ENCODE measurements around the gene DGCR8. TPM values are rescaled to one million over a fixed set of nuclear protein-coding genes. Genes with fewer than 3 reads are reported as not detected.

The DGCR8 gene
- total RNA-seq, 1 donor from 2014 or later = 40.9 TPM

DNA sequence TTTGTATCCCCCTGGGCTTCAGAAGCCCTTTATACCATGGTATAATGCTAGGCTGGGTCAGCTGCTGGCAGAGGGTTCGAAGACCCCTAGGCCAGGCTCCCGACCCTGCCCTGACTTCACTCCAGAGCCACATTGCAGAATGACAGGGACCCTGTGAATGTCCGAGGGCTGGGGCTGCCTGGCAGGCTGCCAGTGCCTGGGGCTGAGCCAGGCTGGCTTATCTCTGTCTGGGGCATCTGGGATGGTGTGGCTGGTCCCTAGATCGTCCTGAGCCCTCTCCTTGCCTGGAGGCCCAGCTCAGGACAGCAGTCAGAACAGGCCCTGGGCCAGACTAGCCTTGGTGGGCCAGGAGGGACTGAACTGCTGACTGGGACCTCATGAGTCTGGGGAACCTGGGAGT is 55.2 kb downstream of the DGCR8 start:
- DNase-seq (ENCODE audit: extremely low read depth, low read depth, low spot score) = no peak

- DNase-seq (ENCODE audit: extremely low read depth, low read depth, low spot score) = no peak
Observed at GRCh38 chr22:20135806-20136602, 56.0 kb downstream of the DGCR8 start.

GRCh38 chr22:20136603-20136873 is 56.5 kb downstream of the DGCR8 start:
- no peak for DNase-seq (ENCODE audit: extremely low read depth, low read depth, low spot score)

DNA sequence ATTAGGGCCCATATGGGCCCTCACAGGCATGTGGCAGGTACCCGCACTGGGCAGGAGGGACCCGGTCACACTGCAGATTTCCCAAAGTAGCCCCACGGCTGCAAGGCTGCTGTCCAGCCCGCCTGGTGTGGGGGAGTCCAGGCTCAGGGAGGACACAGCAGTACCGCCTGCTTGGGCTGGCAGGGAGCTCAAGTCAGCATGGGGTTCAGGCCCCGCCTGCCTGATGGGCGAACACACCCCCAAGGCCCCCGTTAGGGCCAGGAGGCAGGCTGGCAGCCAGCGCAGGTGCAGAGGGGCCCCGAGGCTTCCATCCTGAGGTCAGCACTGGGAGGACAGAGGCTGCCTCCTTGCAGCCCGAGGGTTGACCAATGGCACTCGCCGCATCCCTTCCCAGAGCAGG is 57.1 kb downstream of the DGCR8 start:
- DNase-seq (ENCODE audit: extremely low read depth, low read depth, low spot score) = no peak

DNA sequence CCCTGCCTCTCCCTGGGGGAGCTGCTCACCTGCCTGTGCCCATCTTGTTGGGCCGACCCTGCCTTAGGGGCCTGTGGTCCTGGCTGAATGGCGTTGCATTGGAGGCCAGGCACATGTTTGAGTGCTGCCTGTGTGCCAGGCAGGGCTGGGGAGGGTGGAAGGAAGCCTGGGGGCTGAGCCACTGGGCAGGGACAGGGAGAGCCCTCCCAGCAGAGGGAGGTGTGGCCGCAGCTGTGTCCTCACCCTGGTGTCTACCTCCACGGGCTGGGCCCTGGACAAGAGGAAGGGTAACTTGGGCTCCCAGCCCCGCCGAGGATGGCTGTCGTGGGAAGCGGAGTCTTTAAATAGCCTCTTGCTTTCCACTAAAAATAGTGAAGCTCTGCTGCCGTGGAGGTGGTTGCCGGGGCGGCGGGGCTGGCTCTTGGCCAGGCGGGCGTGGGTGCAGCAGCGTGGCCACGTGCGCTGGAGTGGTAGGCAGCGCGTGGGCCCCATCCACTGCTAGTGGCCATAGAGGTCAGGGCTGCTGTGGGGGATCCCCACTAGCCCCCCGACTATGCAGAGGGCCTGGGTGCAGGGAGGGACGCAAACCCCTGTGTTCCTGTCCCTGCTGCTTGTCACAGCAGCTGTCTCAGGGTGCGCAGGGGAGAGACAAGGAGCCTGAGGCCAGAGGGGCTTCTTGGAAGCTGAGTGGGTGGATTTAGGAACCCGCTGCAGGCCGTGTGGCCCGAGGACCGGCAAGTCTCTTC is 57.8 kb downstream of the DGCR8 start:
- no peak for DNase-seq (ENCODE audit: extremely low read depth, low read depth, low spot score)

DNA sequence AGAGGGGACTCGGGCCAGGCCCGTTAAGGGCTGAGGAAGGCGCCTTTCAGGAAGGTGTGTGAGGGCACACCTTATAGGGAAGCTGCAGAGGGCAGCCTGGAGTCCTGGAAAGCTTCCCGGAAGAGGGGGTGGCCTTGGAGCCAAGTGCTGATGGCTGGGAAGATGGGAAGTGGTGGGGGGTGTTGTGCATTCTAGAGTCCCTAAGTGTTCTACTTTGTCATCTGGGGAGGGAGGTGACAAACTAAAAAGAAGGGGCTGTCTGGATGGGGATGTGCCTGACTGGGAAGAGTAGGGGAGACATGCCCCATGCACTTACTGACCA is 58.3 kb downstream of the DGCR8 start:
- DNase-seq (ENCODE audit: extremely low read depth, low read depth, low spot score) = no peak

DNA sequence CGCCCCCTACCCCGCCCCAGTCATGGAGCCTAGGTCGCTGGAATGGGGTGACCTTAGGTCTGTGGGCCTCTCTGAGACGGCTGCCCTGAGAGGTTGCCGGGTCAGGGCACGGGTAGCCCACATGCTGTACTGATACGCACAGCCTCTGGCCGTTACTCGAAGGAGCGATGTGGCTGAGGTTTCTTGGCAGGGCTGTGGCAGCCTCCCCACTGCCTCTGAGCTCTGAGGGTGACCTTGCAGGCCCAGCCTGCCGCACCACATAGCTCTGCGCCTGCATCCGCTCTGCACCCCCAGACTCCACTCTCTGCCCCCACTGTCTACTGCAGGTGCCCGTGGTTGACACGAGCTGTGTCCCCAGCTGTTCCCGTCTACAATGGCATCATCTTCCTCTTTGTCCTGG is 58.8 kb downstream of the DGCR8 start:
- DNase-seq (ENCODE audit: extremely low read depth, low read depth, low spot score) = no peak

DNA sequence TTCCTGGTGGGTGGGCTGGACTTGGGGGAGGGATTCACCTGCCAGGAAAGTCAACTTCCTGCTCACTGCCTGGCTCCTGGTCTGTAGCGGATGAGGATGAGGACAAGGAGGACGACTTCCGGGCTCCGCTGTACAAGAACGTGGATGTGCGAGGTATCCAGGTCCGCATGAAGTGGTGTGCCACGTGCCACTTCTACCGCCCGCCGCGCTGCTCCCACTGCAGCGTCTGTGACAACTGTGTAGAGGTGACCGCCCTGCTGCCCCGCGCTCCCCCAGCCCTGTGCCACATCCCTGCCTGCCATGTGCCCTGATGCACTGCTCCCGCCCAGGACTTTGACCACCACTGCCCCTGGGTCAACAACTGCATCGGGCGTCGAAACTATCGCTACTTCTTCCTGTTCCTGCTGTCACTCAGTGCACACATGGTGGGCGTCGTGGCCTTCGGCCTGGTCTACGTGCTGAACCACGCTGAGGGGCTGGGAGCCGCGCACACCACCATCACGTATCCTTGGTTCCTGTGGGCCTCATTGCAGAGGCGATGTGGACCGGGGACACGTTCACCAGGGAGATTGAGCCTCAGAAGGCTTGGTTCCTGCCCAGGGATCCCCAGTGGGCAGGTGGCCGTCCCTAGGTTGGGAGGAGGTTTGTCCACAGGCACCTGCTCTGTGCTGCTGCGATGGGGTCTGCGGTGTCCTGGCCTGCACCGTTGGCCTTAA is 59.5 kb downstream of the DGCR8 start:
- DNase-seq (ENCODE audit: extremely low read depth, low read depth, low spot score) = no peak

GRCh38 chr22:20140107-20140445 is 60.0 kb downstream of the DGCR8 start:
- DNase-seq (ENCODE audit: extremely low read depth, low read depth, low spot score) = no peak

GRCh38 chr22:20140521-20140964 is 60.5 kb downstream of the DGCR8 start:
- no peak for DNase-seq (ENCODE audit: extremely low read depth, low read depth, low spot score)

GRCh38 chr22:20141186-20142077 is 61.4 kb downstream of the DGCR8 start:
- DNase-seq (ENCODE audit: extremely low read depth, low read depth, low spot score) = no peak

GRCh38 chr22:20142711-20143621 is 62.9 kb downstream of the DGCR8 start:
- no peak for DNase-seq (ENCODE audit: extremely low read depth, low read depth, low spot score)

DNA sequence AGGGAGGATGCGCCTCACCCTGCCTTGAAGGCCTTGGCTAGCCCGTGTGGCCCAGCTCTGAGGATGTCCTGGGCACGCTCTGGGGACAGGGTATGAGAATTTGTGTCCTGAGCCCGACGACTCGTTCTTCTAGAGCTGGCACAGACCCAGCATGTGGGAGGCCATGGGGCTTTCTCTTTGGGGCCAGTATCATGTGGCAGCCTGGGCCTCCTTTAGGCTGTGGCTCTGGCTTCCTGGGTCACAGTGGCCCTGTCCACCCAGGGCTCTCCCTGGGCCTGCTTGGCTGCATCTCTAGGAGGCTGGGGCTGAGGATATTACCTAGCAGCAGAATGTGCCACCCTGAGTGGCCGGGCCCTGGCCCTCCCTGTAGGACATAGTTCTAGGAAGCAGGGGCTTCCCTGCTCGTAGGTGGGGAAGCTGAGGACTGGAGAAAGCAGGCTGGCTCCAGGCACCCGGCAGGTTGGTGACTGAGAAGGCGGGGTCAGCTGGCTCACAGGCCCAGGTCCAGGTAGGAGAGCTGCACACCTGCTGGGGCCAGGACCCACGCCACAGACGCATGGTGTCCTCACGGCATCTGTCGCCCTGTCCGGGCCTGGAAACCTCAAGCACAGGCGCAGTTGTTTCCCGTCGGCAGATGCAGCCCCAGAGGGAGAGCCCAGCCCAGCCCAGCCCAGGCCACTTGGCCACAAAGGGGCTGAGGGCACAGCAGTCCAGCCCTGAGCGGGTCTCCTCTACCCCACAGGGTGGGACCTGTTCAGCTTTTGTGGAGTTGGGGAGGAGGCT is 64.0 kb downstream of the DGCR8 start:
- DNase-seq (ENCODE audit: extremely low read depth, low read depth, low spot score) = no peak

- no peak for DNase-seq (ENCODE audit: extremely low read depth, low read depth, low spot score)
Observed at GRCh38 chr22:20145206-20145831, 65.3 kb downstream of the DGCR8 start.

DNA sequence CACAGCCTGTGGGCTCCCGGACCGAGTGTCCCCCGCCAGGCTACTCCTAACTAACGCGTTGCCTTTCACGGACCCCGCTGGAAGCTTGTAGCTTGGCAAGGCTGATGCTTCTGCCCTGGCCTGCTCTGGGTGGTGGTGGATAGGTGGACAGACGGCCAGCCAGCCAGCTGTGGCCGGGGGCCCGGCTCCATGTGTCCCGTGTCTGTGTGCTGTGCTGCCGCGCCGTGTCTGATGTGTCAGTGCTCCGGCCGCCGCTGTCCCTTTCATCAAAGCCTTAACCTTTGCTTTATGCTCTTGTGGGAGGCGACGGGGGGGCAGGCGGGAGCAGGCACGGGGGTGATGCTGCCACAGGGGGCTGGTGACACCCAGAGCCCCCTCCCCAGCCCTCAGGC is 65.8 kb downstream of the DGCR8 start:
- no peak for DNase-seq (ENCODE audit: extremely low read depth, low read depth, low spot score)

- DNase-seq (ENCODE audit: extremely low read depth, low read depth, low spot score) = no peak
Observed at GRCh38 chr22:20146777-20147176, 66.7 kb downstream of the DGCR8 start.

- DNase-seq (ENCODE audit: extremely low read depth, low read depth, low spot score) = no peak
Observed at GRCh38 chr22:20147237-20147988, 67.4 kb downstream of the DGCR8 start.

DNA sequence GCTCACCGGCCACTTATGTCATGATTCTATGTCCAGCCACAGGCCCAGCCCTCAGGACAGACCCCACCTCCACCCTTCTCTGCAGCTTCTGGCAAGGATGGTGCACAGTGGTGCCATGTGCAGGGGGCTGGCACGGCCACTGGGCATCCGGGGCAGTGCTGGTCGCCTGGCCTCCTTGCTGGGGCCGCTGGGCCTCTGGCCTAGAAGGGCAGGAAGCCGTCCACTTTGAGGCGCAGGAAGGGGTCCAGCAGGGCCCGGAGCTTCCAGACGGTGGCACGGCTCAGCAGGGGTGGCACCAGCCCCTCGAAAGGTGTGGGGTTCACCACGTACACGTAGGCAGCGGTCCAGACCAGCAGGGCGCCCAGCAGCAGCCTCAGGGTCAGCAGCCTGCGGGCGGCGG is 68.4 kb downstream of the DGCR8 start:
- no peak for DNase-seq (ENCODE audit: extremely low read depth, low read depth, low spot score)

Measured in glomerular endothelial cell (primary cell).